Measurements from ENCODE around the gene PSENEN. TPM values are rescaled to one million over a fixed set of nuclear protein-coding genes. Genes with fewer than 3 reads are reported as not detected.
A peak's percentile ranks its signal among the peaks of the same experiment; 100 is the strongest.

PSENEN gene
- total and polyA plus RNA-seq, 9 of the 15 experiments (the other 6 are each of a cell fraction or from before 2014, with no cell fraction given): 34.5 to 299 (median 61.1) TPM

GRCh38 chr19:35741203-35741515 is 4.3 kb upstream of the PSENEN start (continued):
- TF ChIP-seq ZBTB49 (CRISPR knock-in tag; IDR thresholded peaks at IDR 0.05; ENCODE audit: borderline replicate concordance) (no peak), TAL1 (IDR thresholded peaks at IDR 0.05) (peak; percentile 1; the same call in 1 of the 2 replicates), ZBTB7A (IDR thresholded peaks at IDR 0.05; ENCODE audit: borderline replicate concordance, control insufficient read depth, low read depth, low read length) (peak; percentile 14; the same call in 1 of the 2 replicates)

GRCh38 chr19:35742121-35742724 is 3.2 kb upstream of the PSENEN start, which contains the start of gene IGFLR1:
Gene IGFLR1 (minus strand): TSS chr19:35742452. CDS start chr19:35741180, 1,272 bp downstream.
- Histone ChIP-seq H3K9me1 (ENCODE audit: control insufficient read depth, insufficient read depth, low read length) (no peaks in the 10 kb centered on the region), H3K4me2 (ENCODE audit: insufficient read depth, low read length) (peak within 1 kb of the TSS; percentile 94), H4K20me1 (replicated peaks; ENCODE audit: control insufficient read depth, insufficient read depth, low read length) (no peaks in the 10 kb centered on the region), H3K9me3 (replicated peaks; ENCODE audit: control insufficient read depth, insufficient read depth, low read depth, low read length) (no peaks in the 10 kb centered on the region), H2AFZ (ENCODE audit: low read depth, low read length) (0 out of 2 replicates have a peak within 1 kb of the TSS, but pooled peaks have one; percentile 98), H3K36me3 (ENCODE audit: control insufficient read depth, insufficient read depth, low read length) (peaks cover 39% of the 10 kb centered on the region; the same call in 2 of the 3 replicates), H3K9ac (ENCODE audit: insufficient read depth in 1 of 2, low read depth in 2 of 2, low read length in 2 of 2) (peak within 1 kb of the TSS; percentile 63 to 87; a peak in 3 of 4 replicates), H3K27me3 (ENCODE audit: control insufficient read depth in 2 of 2, insufficient read depth in 2 of 2, low read length in 2 of 2) (no peaks in the 10 kb centered on the region), H3K4me3 (no peak within 1 kb of the TSS; the same call in 1 of the 2 replicates), H3K27ac (ENCODE audit: extremely low read depth, low read depth, low read length) (peak within 1 kb of the TSS; percentile 85), H3K4me1 (replicated peaks in 1 of 2; ENCODE audit: control insufficient read depth in 2 of 2, insufficient read depth in 2 of 2, low read length in 2 of 2) (peaks cover 24 to 57% of the 10 kb centered on the region in 2 experiments; a peak in 4 of 5 replicates), H3K79me2 (ENCODE audit: control insufficient read depth, insufficient read depth, low read length) (peaks cover 9% of the 10 kb centered on the region)
- no peak for FAIRE-seq
- ChIA-PET CTCF (ENCODE audit: low intra/inter-chr PET ratio) (no interaction called here), POLR2A (interaction anchor here (0.5 kb wide), 1 partner anchor 194 kb away, joined by 3 read pairs; no protein-coding TSS in a partner anchor)
- no TSS peak for BruUV-seq (replicated peaks)
- in situ Hi-C loops (cut with MboI): no loop called here
- 84% methylated on average over 9 of the region's 9 CpGs for WGBS (ENCODE audit: insufficient coverage, low coverage, missing lambda C conversion rate)
- no peak for ATAC-seq
- intact Hi-C loops (cut with micrococcal nuclease): loop anchor here (10.0 kb wide), 1 partner anchor 97 kb away; the partner anchor contains the start of genes COX6B1 and ETV2
- DNase-seq (ENCODE audit: extremely low read depth in 1 of 4, low spot score in 3 of 4): no peak
- no peak for TF ChIP-seq ZBTB17 (CRISPR knock-in tag; IDR thresholded peaks at IDR 0.05)
- no peak for TF ChIP-seq ZNF253 (CRISPR knock-in tag; conservative IDR thresholded peaks at IDR 0.05)
- no peak for TF ChIP-seq ZNF212 (CRISPR knock-in tag; IDR thresholded peaks at IDR 0.05)
- no peak for TF ChIP-seq U2AF2 (optimal IDR thresholded peaks at IDR 0.05; ENCODE audit: low read depth, low read length)
- TF ChIP-seq E2F1 (CRISPR knock-in tag; IDR thresholded peaks at IDR 0.05): no peak
- TF ChIP-seq ZBED1 (IDR thresholded peaks at IDR 0.05): no peak
- no peak for TF ChIP-seq NCOA6 (IDR thresholded peaks at IDR 0.05)
- TF ChIP-seq RUNX1 (IDR thresholded peaks at IDR 0.05; ENCODE audit: low read depth): no peak
- TF ChIP-seq NELFE (IDR thresholded peaks at IDR 0.05; ENCODE audit: insufficient read depth, insufficient read length): no peak
- no peak for TF ChIP-seq ZNF124 (CRISPR knock-in tag; IDR thresholded peaks at IDR 0.05)
- no peak for TF ChIP-seq ZNF143 (CRISPR knock-in tag; IDR thresholded peaks at IDR 0.05)
- no peak for TF ChIP-seq BHLHE40 (IDR thresholded peaks at IDR 0.05; ENCODE audit: low read length)
- TF ChIP-seq RHOXF2B (CRISPR knock-in tag; conservative IDR thresholded peaks at IDR 0.05): no peak
- TF ChIP-seq IFI16 (CRISPR knock-in tag; IDR thresholded peaks at IDR 0.05): no peak
- no peak for TF ChIP-seq ZNF707 (CRISPR knock-in tag; conservative IDR thresholded peaks at IDR 0.05)
- TF ChIP-seq HOXB6 (CRISPR knock-in tag; IDR thresholded peaks at IDR 0.05; ENCODE audit: borderline replicate concordance): no peak
